HCEC 1CT (cell line): ENCODE results near the gene DNAAF1.

Experiments
- DNase-seq: peaks from one replicate; pipeline ENCODE4 v3.0.0-alpha.2; 2017

DNAAF1 gene

GRCh38 chr16:84124257-84125073 lies 20.6 kb upstream of the DNAAF1 start:
- DNase-seq = no peak

- DNase-seq = no peak
Observed at GRCh38 chr16:84131117-84131516, 14.0 kb upstream of the DNAAF1 start.

GRCh38 chr16:84132527-84133285 lies 12.4 kb upstream of the DNAAF1 start:
- DNase-seq = no peak

- DNase-seq = no peak
Observed at GRCh38 chr16:84136331-84137125, 8.6 kb upstream of the DNAAF1 start.

GRCh38 chr16:84137287-84137686 lies 7.8 kb upstream of the DNAAF1 start:
- DNase-seq = no peak

- DNase-seq = no peak
Observed at GRCh38 chr16:84137769-84138357, 7.2 kb upstream of the DNAAF1 start.

- DNase-seq = no peak
Observed at GRCh38 chr16:84138500-84138823, 6.6 kb upstream of the DNAAF1 start.

- no peak for DNase-seq
Observed at GRCh38 chr16:84138824-84139627, 6.1 kb upstream of the DNAAF1 start.

GRCh38 chr16:84139628-84140258 lies 5.4 kb upstream of the DNAAF1 start:
- no peak for DNase-seq

- no peak for DNase-seq
Observed at GRCh38 chr16:84141143-84141670, 3.9 kb upstream of the DNAAF1 start.

GRCh38 chr16:84143081-84143480 lies 2.0 kb upstream of the DNAAF1 start:
- DNase-seq = no peak

- no peak for DNase-seq
Observed at GRCh38 chr16:84143784-84144199, 1.3 kb upstream of the DNAAF1 start.

- peak; percentile 5 for DNase-seq
Observed at GRCh38 chr16:84144209-84144858, 774 bp upstream of the DNAAF1 start.

- DNase-seq = no peak
Observed at GRCh38 chr16:84150926-84151325, 5.8 kb downstream of the DNAAF1 start.

- no peak for DNase-seq
Observed at GRCh38 chr16:84153660-84154214, 8.6 kb downstream of the DNAAF1 start.

- DNase-seq = no peak
Observed at GRCh38 chr16:84155226-84155625, 10.1 kb downstream of the DNAAF1 start.

GRCh38 chr16:84155771-84156170 lies 10.7 kb downstream of the DNAAF1 start:
- DNase-seq = no peak

- DNase-seq = peak; percentile 34
Observed at GRCh38 chr16:84156342-84156784, 11.3 kb downstream of the DNAAF1 start.

GRCh38 chr16:84159007-84159406 lies 13.9 kb downstream of the DNAAF1 start:
- DNase-seq = no peak

- DNase-seq = no peak
Observed at GRCh38 chr16:84159800-84160199, 14.7 kb downstream of the DNAAF1 start.

GRCh38 chr16:84161037-84161436 lies 15.9 kb downstream of the DNAAF1 start:
- DNase-seq = no peak
